Pulmonary artery endothelial cell (primary cell): ENCODE results near the gene SFN. TPM values are rescaled to one million over a fixed set of nuclear protein-coding genes. Genes with fewer than 3 reads are reported as not detected.
"Not testable (repeated sequence)": the region's sequence is repeated elsewhere in the genome, so short reads cannot be mapped to it uniquely, and the experiment has no call there.

Source experiments
- DNase-seq: peaks from one replicate; pipeline ENCODE4 v3.0.0-alpha.2; 2011; ENCODE audit warnings: low read depth, low spot score
- total RNA-seq: library from RNA; depleted of rRNA; stranded (reverse); fragments of >200 nt; gene quantifications from 2 replicates; pipeline ENCODE4 v1.2.3, GENCODE V29; 2014

Gene SFN
- total RNA-seq, 1 donor from 2014 or later: 0.13 TPM

DNA sequence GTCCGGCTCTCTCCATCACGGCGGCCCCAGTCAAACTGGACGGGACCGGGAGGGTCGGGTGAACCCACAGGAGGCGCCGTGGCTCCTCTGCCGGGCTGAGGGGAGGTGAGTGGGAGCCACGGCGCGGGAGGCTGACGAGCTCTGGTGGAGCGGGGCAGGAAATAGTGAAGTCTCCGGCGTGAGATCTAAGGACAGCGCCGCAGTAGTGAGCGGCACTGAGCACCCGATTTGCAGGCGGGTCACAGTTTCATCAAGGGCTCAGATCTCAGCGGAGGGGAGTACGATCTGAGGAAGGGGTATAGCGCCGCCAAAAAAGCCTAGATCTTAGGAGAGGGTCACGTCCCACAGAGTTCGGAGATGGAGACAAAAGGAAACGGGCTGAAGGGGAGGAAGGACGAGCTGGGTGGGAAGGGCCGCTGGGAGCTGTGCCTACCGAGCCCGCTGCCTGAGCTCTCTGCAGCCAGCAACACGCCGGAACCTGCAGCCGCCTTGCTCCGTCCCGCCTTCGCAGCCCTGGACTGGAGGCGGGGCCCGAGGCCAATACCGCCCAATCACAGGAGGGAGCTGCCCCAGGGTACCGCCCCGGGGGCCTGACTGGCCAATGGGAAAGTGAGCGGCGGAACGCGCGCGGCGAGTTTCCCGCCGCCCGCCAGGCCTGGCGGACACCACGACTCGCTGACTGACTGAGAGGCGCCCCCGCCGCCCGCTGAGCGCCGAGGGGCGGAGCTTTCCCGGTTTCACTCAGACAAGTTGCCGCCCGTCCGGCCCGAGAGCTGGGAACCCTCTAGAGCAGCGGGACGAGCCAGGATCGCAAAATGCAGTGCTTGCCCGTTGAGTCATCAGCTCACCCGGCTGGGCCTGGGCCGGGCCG is 1.9 kb downstream of the SFN start:
- peak; percentile 90 for DNase-seq

DNA sequence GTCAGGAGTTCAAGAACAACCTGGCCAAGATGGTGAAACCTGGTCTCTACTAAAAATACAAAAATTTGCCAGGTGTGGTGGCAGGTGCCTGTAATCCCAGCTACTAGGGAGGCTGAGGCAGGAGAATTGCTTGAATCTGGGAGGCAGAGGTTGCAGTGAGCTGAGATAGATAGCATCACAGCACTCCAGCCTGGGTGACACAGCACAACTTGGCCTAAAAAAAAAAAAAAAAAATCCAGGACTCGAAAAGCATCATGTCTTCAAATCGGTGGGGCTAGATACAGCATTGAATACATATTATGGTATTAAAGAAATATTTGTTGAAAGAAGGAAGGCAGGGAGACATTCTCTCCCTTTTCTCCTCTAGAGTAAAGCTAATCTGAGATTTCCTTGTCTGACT is 10.1 kb downstream of the SFN start:
- not testable (repeated sequence) for DNase-seq

DNA sequence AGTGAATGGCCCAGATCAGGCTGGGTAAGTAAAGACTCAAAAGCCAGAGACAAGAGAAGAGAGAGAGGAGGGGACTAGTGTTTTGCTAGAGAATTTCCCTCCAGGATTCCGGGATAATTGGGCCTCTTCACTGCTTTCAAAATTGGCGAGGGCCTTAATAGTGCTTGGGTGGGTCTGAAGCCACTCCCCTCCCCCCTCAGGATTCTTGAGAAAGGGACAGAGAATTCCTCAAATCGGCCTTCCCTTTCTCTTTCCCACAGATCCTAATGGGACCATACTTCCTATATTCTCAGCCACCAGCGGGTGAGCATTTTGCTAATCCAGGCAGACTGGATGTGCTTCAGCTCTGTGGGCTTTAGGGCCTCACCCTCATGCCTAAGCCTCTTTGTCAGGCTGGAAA is 11.9 kb downstream of the SFN start:
- no peak for DNase-seq

DNA sequence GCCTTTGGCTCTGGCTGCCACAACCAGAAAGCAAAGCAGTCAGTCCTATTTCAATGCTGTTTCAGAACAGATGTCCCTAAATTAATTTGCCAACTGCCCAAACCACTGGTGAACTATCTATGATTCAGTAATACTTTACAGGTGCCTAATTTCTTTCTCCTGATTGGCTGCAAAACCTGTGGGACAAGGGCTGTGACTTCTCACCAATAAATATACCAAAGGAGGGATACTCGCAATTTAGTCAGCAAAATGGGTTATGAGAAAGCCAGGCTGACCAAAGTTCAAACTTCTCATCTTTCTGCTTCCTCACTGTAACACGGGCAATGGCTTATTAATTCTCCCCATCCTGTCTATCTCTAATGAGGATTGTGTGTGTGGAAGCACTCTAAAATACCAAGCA is 14.4 kb downstream of the SFN start:
- DNase-seq: no peak

DNA sequence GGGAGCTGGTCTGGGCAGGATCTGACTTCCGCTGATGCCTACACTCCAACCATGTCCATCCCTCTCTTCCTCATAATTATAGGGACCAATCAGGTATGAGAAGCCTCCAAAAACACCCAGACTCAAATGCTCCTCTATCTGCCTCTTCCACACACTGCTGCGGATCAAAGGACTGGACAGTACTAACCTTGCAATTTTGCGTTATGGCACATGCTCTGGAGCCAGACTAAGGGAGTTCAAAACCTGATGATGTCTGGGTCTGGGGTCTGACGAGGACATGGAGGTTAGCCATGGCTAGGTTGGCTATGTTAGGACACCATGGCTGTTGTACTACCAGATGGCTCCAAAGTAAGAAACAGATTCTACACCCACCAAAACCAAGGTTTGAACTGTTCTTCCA is 16.8 kb downstream of the SFN start:
- no peak for DNase-seq

DNA sequence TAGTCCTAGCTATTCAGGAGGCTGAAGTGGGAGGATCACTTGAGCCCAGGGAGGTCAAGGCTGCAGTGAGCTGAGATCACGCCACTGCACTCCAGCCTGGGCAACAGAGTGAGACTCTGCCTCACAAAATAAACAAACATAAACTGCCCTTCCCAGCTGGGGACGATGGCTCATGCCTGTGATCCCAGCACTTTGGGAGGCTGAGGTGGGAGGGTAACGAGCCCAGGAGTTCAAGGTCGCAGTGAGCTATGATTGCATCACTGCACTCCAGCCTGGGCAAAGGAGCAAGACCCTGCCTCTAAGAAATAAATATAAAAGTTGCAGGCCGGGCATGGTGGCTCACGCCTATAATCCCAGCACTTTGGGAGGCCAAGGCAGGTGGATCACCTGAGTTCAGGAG is 18.7 kb downstream of the SFN start:
- not testable (repeated sequence) for DNase-seq

DNA sequence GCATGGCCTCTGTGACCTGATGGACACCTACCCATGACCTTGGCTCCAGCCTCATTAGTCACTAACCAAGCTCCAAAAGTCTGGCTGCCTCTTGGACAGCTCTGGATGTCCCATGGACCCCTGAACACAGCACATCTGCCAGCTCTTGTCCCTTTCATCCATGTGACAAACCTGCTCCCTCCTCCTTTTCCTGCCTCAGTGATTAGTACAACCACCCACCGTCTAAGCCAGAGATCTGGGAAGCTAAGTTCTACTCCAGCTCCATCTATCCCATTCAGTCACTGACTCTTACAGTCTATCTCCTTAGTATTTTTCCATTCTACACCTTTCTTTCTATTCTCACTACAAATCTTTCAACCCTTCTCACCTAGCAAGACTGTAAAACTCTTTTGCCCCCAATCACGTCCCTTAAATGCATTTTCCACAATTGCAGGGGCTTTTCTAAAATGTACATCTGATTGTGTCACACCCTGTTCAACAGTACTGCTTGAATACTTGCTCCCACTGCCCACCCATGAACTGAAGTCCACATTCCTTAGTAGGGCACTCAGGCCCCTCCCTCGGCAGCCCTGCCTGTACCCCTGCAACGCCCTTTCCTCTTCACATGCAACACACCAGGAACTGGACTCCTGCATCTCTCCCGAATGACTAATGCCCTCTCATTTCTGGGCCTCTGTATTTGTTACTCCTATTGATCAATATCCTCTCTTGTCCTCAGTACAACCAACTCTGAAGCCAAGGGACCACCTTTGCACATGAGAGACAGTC is 19.9 kb downstream of the SFN start:
- DNase-seq: no peak

DNA sequence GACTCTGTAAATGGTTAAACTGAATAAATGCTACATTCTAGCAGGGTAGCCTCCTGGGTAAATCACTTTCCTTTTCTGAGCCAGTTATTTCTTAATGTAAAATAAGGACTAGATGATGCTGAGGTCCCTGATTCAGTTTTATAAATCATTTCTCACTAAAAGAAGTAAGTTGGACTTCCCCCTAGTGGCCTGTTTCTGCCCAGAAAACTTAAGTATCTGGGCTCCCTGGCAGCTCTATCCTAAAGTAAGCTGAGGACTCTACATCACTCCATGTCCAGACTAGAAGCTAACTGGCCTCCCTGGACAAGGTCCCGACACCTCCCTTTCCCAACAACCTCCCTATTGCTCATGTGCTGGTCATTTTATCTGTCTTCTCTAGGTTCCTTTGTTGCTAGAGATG is 24.2 kb downstream of the SFN start:
- DNase-seq: no peak

DNA sequence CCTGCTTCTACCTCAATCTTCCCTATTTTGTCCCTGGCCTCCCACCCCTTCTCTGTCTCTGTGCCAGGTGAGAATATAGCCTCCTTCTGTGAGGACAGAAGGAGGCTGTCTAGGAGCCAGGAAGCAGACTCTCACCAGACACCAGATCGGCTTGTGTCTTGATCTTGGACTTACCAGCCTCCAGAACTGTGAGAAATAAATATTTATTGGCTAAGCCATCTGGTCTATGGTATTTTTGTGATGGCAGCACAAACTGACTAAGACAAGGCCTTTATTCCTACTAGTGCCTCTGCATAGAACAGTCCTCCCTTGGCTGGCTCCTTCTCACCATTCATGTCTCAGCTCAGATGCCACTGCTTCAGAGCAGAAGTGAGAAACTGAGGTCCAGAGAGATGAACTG is 25.3 kb downstream of the SFN start:
- DNase-seq: no peak

DNA sequence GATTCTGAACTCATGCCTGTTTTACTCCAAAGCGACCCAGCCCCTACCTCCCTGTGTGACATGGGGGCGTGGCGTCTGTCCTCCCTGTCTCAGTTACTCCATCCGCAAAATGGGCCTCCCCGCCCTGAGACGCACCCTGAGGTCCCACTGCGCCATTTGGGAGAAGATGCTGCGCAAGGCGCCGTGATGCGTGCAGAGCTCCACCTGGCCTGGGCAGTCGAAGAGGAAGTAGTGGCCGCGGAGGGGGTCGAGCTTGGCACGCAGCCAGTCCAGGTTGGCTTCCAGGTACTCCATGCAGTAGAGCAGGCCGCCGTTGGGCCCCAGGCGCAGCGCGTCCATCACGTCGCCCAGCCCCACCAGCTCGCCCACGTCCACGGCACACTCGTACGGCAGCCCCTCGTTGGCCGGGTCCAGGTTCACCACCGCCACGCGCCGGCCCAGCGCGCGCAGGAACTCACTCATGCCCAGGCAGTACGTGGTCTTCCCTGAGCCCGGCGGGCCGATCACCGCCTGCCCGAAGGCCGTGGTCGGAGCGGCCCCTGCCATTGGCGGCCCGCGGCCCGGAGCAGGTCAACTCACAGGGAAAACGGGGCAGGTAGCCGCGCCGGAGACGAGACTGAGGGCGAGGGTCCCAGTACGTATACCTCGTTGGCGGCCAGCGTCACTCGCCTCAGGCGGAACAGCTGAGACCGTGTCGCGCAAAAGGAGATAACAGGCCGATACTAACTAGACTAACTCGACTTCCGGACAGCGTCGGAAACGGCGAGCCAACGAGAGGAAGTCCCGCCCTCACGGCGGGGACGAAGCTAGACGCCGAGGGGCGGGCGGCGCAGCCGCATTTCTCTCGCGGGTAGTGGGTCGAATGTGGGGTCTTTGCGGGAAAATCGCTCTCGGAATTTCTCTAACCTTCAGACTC is 26.9 kb downstream of the SFN start, which contains the start of gene GPN2:
GPN2 (minus strand) TSS at position 733 of the 916 bp plus-strand sequence; CDS start at position 546, 187 bp downstream.
- peak; percentile 36 for DNase-seq

DNA sequence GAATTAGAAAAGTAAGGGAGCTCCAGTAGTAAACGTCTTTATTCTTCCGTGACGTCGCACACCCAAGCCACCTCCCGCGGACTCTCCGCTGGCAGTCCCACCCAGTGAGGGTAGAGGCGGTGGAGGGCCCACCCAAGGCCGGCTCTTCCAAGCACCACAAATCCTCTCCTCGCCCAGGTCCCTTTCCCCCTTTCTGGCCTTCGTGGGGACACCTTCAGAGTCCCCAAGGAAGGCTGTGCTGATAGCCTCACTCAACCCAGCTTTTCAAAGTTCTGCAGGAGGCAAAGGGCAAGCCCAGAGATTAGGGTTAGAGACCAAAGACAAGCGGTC is 27.5 kb downstream of the SFN start:
- DNase-seq: no peak

DNA sequence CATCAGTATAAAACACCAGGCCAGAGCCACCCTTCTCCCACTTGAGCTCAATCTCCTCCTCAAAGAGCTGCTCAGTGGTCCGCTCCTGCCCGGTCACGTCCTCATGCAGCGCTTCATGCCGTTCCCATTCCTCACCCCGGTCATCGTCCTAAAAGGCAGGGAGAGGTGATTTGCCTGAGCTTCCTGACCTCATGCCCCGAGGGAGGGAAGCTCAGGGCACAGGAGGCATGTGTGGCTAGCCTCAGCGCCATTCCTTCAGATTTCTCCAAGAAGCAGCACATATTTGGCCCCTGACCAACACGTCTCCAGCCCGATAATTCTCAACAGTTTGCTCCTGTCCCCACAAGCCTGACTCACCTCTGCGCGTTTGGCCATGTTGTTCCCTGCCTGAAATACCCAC is 31.3 kb downstream of the SFN start:
- no peak for DNase-seq

DNA sequence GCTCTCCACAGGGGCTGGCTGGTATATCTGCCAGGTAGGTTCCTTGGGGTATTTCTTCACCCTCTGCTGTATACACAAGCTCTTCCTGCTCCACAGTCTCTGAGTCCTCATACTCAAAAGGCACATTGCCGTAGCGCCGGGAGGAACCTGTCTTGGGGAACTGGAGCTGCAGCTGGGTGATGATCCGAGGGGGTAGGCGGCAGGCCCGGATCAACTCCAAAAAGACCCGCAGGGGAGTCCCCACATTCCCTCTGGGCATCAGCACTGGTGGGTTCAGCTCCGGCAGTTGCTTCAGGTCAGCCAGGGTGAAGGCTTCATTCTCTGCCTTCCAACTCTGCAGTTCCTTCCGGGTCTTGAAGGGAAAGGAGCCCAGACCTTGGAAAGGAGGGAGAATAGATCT is 34.4 kb downstream of the SFN start:
- no peak for DNase-seq

DNA sequence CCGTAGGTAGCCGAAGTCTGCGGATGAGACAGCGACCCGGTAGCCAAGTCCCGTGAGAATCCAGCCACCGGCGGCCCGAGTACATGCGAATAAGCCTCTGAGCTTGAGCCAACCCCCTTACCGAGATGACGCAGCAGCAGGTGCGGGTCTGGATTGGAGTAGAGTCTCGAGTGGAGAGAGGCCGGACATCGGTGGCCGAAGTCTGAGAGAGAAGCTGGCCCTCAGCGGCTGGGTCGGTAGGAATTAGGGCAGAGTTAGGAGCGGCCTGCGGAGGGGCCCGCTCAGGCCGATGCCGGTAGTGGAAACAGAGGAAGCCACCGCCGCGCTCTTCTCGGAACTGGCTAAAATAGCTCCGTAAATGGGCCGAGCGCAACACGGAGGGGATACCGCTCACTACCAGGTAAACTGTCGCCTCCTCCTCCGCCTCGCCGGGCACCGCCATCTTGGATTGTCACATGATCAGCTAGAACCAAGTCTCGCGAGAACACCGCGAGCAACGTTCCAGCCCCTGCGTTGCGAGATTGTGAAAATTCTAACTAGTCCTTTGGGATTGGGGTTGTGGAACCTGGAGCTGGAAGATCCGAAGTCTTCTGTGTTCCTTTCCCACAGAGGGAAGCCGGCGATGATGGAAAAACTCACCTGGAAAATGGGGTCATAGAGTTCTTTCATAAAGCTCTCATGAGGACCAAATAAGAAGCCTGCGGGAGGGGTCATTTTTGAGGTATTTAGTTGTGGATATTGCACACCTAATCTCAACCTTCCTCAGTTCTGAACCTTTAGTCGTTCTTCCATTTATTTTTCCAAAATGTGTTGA is 37.3 kb downstream of the SFN start, which contains the start of gene GPATCH3:
GPATCH3 (minus strand) TSS at position 467 of the 814 bp plus-strand sequence; CDS start at position 442, 25 bp downstream.
- DNase-seq: peak; percentile 73

DNA sequence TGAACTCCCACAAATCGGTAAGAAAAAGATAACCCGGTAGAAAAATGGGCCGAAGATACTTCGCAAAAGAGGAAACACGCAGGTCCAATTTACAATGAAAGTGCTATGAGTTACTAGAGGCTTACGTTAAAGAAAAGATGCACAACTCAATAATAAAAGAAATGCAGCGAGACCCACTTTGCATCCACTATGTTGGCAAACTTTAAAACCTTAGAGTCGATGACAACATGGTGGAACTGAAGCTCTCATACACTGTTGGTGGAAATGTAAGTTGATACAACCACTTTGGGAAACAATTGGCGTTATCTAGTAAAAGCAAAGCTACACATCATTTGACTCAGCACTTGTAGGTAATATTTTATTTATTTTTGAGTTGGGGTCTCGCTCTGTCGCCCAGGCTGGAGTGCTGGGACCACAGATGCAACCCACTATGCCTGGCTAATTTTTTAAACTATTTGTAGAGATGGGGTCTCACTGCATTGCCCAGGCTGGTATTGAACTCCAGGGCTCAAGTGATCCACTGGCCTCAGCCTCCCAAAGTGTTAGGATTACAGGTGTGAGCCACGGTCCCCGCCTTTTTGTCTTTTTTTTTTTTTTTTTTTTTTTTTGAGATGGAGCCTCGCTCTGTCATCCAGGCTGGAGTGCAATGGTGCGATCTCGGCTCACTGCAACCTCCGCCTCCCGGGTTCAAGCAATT is 38.0 kb downstream of the SFN start:
- no peak for DNase-seq

DNA sequence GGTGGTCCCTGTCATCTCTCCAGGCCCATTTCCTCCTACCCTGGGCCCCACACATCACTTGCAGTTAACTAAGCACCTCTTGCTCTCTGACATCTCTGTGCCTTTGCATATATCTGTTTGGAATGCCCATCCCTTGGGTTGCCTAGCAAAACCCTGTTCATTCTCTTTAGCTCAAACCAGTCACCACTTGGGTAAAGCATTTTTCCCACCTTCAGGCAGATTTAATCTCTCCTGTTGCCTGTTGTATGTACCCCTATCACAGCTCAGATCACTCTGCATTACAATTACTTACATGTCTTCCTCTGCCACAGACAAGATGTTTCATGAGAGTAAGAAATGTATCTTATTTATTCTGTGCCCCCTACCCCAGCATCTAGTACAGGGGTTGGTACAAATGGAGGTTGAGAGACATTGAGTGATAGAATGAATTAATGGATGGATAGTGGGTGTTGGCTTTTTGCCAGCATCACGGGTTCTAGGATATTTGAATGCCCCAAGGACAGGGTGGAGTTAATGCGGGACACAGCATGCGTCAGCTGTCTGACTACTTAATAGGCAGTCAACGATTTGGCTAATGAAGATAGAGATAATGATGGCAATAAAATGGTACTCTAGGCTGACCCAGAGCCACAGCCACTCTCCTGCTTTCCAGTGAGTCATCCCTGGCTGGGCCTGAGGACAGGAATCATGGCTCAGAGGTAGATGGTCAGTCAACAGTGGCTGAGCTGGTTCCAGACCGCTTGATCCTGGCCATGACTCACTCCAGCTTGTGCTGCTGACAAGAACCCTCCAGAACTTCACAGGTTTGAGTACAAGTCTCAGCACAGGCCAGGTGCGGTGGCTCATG is 44.3 kb downstream of the SFN start:
- DNase-seq: peak; percentile 35

DNA sequence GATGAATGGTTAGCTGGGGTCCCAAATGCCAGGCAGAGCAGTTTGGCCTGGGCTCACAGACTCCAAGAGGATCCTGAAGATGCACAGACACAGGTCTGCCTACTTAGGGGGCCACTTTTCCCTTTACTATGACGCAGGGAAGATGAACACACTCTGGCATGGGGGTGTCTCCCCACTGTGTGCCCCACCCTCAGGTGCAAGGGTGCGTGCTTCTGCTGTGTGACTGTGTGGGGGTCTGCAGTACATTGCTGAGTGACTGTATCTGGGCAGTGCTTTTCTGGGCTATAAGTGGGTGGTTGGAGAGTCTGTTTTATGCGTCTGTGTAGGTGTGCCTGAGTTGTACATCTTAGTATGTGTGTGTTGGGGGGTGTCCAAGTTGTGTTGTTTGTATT is 47.0 kb downstream of the SFN start:
- DNase-seq: no peak

DNA sequence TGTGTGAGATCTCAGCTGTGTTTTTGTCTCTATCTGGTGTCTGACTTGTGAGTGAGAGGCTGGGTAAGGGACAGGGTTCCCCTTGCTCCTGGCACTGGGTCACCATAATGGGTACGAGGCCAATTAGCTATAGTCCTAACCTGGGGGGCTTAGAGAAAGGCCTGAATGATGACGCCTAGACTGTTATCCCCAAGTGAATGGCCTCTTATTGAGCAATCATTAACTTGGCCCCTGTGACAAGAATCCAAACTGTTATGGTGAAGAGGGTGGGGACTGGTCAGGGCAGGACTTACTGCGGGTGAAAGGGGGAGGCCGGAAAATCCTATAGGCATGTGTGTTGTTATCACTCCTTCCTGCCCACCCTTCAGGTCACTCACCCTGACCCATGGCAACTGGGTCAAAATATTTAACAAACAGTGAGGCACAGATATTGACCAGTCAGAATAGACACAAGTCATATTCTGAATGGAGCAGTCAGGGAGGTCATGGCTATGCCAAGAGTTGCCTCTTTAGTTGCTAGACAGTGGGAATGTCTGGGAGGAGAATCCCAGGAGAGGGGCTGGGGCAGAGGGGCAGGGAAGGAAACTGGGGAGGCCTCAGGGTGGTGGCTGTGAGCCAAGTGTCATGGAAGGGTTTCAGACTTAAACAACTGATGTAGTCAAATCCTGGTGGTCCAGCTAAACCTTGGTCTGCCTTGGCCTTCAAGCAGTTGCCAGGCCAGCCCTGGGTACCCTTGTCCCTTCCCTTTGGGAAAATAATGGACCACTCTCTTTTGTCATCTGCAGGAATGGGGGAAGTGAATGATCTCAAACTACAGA is 47.6 kb downstream of the SFN start:
- DNase-seq: no peak
